Gastroesophageal sphincter (tissue), 4 donors: Measurements from ENCODE around the gene FOSL2. TPM values are rescaled to one million over a fixed set of nuclear protein-coding genes. Genes with fewer than 3 reads are reported as not detected.
A peak's percentile ranks its signal among the peaks of the same experiment; 100 is the strongest.

Experiments
- ATAC-seq: fragments of 150-250 bp; one replicate; pipeline ENCODE4 v1.9.1; 2016; ENCODE audit warnings: mild to moderate bottlenecking, moderate library complexity
- H3K27ac ChIP-seq, 4 donors: fragments of 200-600 bp; sonication (generic) in 3 of 4; 1 replicate in 3 of 4; 2 replicates in 1 of 4; pipeline ENCODE4 v1.5.1; 2016 to 2019
- H3K27me3 ChIP-seq: fragments of 200-600 bp; sonication (generic); one replicate; pipeline ENCODE4 v1.5.1; 2019
- H3K36me3 ChIP-seq, 2 donors: fragments of 200-600 bp; sonication (generic); one replicate each; pipeline ENCODE4 v1.5.1; 2019; ENCODE audit warnings: control low read depth in 1 of 2
- H3K4me1 ChIP-seq, 3 donors: fragments of 200-600 bp; sonication (generic); 1 replicate in 2 of 3; 2 replicates in 1 of 3; pipeline ENCODE4 v1.5.1; 2016 to 2019; ENCODE audit warnings: control low read depth in 2 of 3
- H3K4me3 ChIP-seq, 2 donors: fragments of 200-600 bp; sonication (generic); one replicate each; pipeline ENCODE4 v1.5.1; 2019; ENCODE audit warnings: mild to moderate bottlenecking in 1 of 2, moderate library complexity in 1 of 2
- H3K9me3 ChIP-seq, 3 donors: fragments of 200-600 bp; sonication (generic); one replicate each; pipeline ENCODE4 v1.5.1; 2017 to 2019; ENCODE audit warnings: control low read depth in 2 of 3
- CTCF ChIP-seq, 4 experiments: fragments of 200-600 bp in 2 of 4; fragments of 450-650 bp in 2 of 4; sonication (generic) in 1 of 4; IDR thresholded peaks; one replicate each; pipeline ENCODE4 v1.5.1; 2017 to 2019; ENCODE audit warnings: antibody characterized with exemption in 4 of 4, mild to moderate bottlenecking in 2 of 4, moderate library complexity in 2 of 4
- EP300 ChIP-seq: sonication (generic); formaldehyde crosslinking; IDR thresholded peaks from one replicate; pipeline ENCODE4 v1.6.1; 2017; ENCODE audit warnings: antibody characterized with exemption, mild to moderate bottlenecking
- POLR2A ChIP-seq, 2 donors: fragments of 450-650 bp; IDR thresholded peaks; one replicate each; pipeline ENCODE4 v1.6.1; 2017; ENCODE audit warnings: antibody characterized with exemption in 2 of 2, mild to moderate bottlenecking in 2 of 2, moderate library complexity in 1 of 2
- POLR2AphosphoS5 ChIP-seq: sonication (generic); formaldehyde crosslinking; IDR thresholded peaks from one replicate; pipeline ENCODE4 v1.6.1; 2017; ENCODE audit warnings: antibody characterized with exemption
- WGBS, 2 donors: methylation state at CpG; one replicate each; pipeline ENCODE4 v1.1.5; 2018; ENCODE audit warnings: low coverage in 1 of 2; 5-methylcytosine and 5-hydroxymethylcytosine counted together
- total RNA-seq, 4 donors: library from RNA; depleted of rRNA; stranded (reverse); fragments of >200 nt; gene quantifications; one replicate each; pipeline ENCODE4 v1.1.0, GENCODE V29; 2016

The FOSL2 gene
- total RNA-seq, 4 donors from 2014 or later, result 75.3 to 152 (median 132) TPM

- WGBS, 2 donors, result 31 to 45% methylated on average over 3 of the region's 20 CpGs
- Histone ChIP-seq H3K27me3 (no peaks in the 10 kb centered on the region), H3K4me1 (peaks cover 0 to 54% (median 11%) of the 10 kb centered on the region in 3 donors), H3K9me3 (no peaks in the 10 kb centered on the region), H3K4me3 (peak overlapping the region in 1 of 2 donors; percentile 1), H3K27ac (peak overlapping the region in 3 of 4 donors; percentile 23 to 61 (median 48)), H3K36me3 (peaks cover 0 to 98% of the 10 kb centered on the region in 2 donors)
- ATAC-seq, result no peak
- TF ChIP-seq EP300 (no peak), CTCF (IDR thresholded peaks at IDR 0.05) (peak in 3 of 4 experiments; percentile 19 to 33 (median 21)), POLR2AphosphoS5 (peak; percentile 52), POLR2A (IDR thresholded peaks at IDR 0.05) (no peak)
Observed at GRCh38 chr2:28413152-28413898, 20.7 kb downstream of the FOSL2 start.

- H3K36me3 ChIP-seq, result peaks cover 0 to 96% of the 10 kb centered on the region in 2 donors
- no peaks in the 10 kb centered on the region for H3K27me3 ChIP-seq
- peaks cover 0 to 49% (median 11%) of the 10 kb centered on the region in 3 donors for H3K4me1 ChIP-seq
- TF ChIP-seq EP300, result no peak
- no peak for TF ChIP-seq POLR2AphosphoS5
- no peak for TF ChIP-seq CTCF (IDR thresholded peaks at IDR 0.05)
- TF ChIP-seq POLR2A (IDR thresholded peaks at IDR 0.05), result no peak
- no peaks in the 10 kb centered on the region for H3K9me3 ChIP-seq
- H3K4me3 ChIP-seq, result peak overlapping the region in 1 of 2 donors; percentile 1
- no peak for ATAC-seq
- 69 to 80% methylated on average over 1 to 3 of the region's 7 CpGs for WGBS, 2 donors
- peak overlapping the region in 2 of 4 donors; percentile 48 to 61 for H3K27ac ChIP-seq
Observed at GRCh38 chr2:28413899-28414295, 21.2 kb downstream of the FOSL2 start.

GRCh38 chr2:28414583-28414982, 21.9 kb downstream of the FOSL2 start:
- Histone ChIP-seq H3K27me3 (no peaks in the 10 kb centered on the region), H3K4me3 (no peak overlapping the region), H3K36me3 (peaks cover 0 to 94% of the 10 kb centered on the region in 2 donors), H3K9me3 (no peaks in the 10 kb centered on the region), H3K4me1 (peaks cover 0 to 45% (median 11%) of the 10 kb centered on the region in 3 donors), H3K27ac (peak overlapping the region in 2 of 4 donors; percentile 35 to 61)
- ATAC-seq, result no peak
- WGBS, 2 donors, result 46% methylated on average over 5 of the region's 5 CpGs; no CpG with 5 or more reads in 1 of the 2 donors
- TF ChIP-seq CTCF (IDR thresholded peaks at IDR 0.05), result no peak
- no peak for TF ChIP-seq EP300

GRCh38 chr2:28415010-28415409, 22.4 kb downstream of the FOSL2 start:
- Histone ChIP-seq H3K27me3 (no peaks in the 10 kb centered on the region), H3K4me1 (peaks cover 0 to 45% (median 11%) of the 10 kb centered on the region in 3 donors), H3K9me3 (no peaks in the 10 kb centered on the region), H3K4me3 (no peak overlapping the region), H3K27ac (peak overlapping the region in 2 of 4 donors; percentile 20 to 61), H3K36me3 (peaks cover 0 to 94% of the 10 kb centered on the region in 2 donors)
- ATAC-seq, result peak; percentile 33
- WGBS, 2 donors, result 60% methylated on average over 1 to 11 of the region's 13 CpGs
- TF ChIP-seq POLR2A (IDR thresholded peaks at IDR 0.05) (no peak), POLR2AphosphoS5 (peak; percentile 2), CTCF (IDR thresholded peaks at IDR 0.05) (no peak), EP300 (no peak)

GRCh38 chr2:28415715-28416114, 23.1 kb downstream of the FOSL2 start:
- ATAC-seq, result no peak
- no peaks in the 10 kb centered on the region for H3K9me3 ChIP-seq
- 92 to 100% methylated on average over 2 to 3 of the region's 3 CpGs for WGBS, 2 donors
- peak overlapping the region in 1 of 4 donors; percentile 61 for H3K27ac ChIP-seq
- H3K27me3 ChIP-seq, result no peaks in the 10 kb centered on the region
- peaks cover 0 to 94% of the 10 kb centered on the region in 2 donors for H3K36me3 ChIP-seq
- peaks cover 0 to 45% (median 11%) of the 10 kb centered on the region in 3 donors for H3K4me1 ChIP-seq
- no peak overlapping the region for H3K4me3 ChIP-seq
- TF ChIP-seq POLR2AphosphoS5 (no peak), EP300 (no peak), POLR2A (IDR thresholded peaks at IDR 0.05) (no peak), CTCF (IDR thresholded peaks at IDR 0.05) (no peak)
